Uterus (tissue), 2 donors: ENCODE data around the gene CYP8B1.

Experiments
- CTCF ChIP-seq, 4 experiments: fragments of 200-600 bp in 2 of 4; fragments of 450-650 bp in 2 of 4; sonication (generic) in 2 of 4; IDR thresholded peaks; one replicate each; pipeline ENCODE4 v1.5.1; 2016 to 2019; ENCODE audit warnings: antibody characterized with exemption in 4 of 4, mild to moderate bottlenecking in 2 of 4, moderate library complexity in 1 of 4
- POLR2A ChIP-seq, 2 donors: fragments of 450-650 bp; IDR thresholded peaks; one replicate each; pipeline ENCODE4 v1.6.1; 2016; ENCODE audit warnings: antibody characterized with exemption in 2 of 2, mild to moderate bottlenecking in 1 of 2, moderate library complexity in 1 of 2

GRCh38 chr3:42856544-42856943 is 19.1 kb downstream of the CYP8B1 start:
- TF ChIP-seq CTCF (IDR thresholded peaks at IDR 0.05) (no peak), POLR2A (IDR thresholded peaks at IDR 0.05) (no peak)
